ENCODE data around the gene MCM3AP.
A peak's percentile ranks its signal among the peaks of the same experiment; 100 is the strongest.

MCM3AP gene

GRCh38 chr21:46285206-46285661 is at the start of gene MCM3AP:
Gene MCM3AP, minus strand, starts transcription at chr21:46285611. Its CDS starts 325 bp downstream, at chr21:46285286.
- DNase-seq, result no peak

GRCh38 chr21:46334351-46335140 is 49.1 kb upstream of the MCM3AP start:
- DNase-seq, result no peak

- DNase-seq, result no peak
Observed at GRCh38 chr21:46329796-46330195, 44.4 kb upstream of the MCM3AP start.

GRCh38 chr21:46328151-46328550 is 42.7 kb upstream of the MCM3AP start:
- DNase-seq, result no peak

- DNase-seq, result no peak
Observed at GRCh38 chr21:46327711-46328110, 42.3 kb upstream of the MCM3AP start.

GRCh38 chr21:46326110-46326703 is 40.8 kb upstream of the MCM3AP start:
- DNase-seq, result peak in 1 of 2 experiments; percentile 31

GRCh38 chr21:46325073-46325912 is 39.9 kb upstream of the MCM3AP start:
- DNase-seq, result peak; percentile 30 to 45

GRCh38 chr21:46324390-46325072 is 39.1 kb upstream of the MCM3AP start:
- DNase-seq, result peak; percentile 75 to 80

GRCh38 chr21:46323710-46324389 is 38.4 kb upstream of the MCM3AP start, which contains the start of the genes C21orf58 and PCNT:
Gene C21orf58, minus strand, starts transcription at chr21:46323870. Its CDS starts 1,132 bp downstream, at chr21:46322738.
Gene PCNT, plus strand, starts transcription at chr21:46324156. Its CDS starts 73 bp downstream, at chr21:46324229.
- peak; percentile 94 to 95 for DNase-seq

GRCh38 chr21:46323227-46323709 is 37.9 kb upstream of the MCM3AP start:
- no peak for DNase-seq

- DNase-seq, result peak in 1 of 2 experiments; percentile 11
Observed at GRCh38 chr21:46322351-46323226, 37.2 kb upstream of the MCM3AP start.

GRCh38 chr21:46320331-46320801 is 35.0 kb upstream of the MCM3AP start:
- DNase-seq, result no peak

- DNase-seq, result no peak
Observed at GRCh38 chr21:46319186-46319585, 33.8 kb upstream of the MCM3AP start.

- DNase-seq, result no peak
Observed at GRCh38 chr21:46318464-46318845, 33.0 kb upstream of the MCM3AP start.

- DNase-seq, result peak; percentile 71 to 89
Observed at GRCh38 chr21:46317710-46318463, 32.5 kb upstream of the MCM3AP start.

GRCh38 chr21:46316708-46317324 is 31.4 kb upstream of the MCM3AP start:
- DNase-seq, result no peak

GRCh38 chr21:46314441-46315020 is 29.1 kb upstream of the MCM3AP start:
- no peak for DNase-seq

GRCh38 chr21:46312949-46313348 is 27.5 kb upstream of the MCM3AP start:
- DNase-seq, result no peak

- DNase-seq, result no peak
Observed at GRCh38 chr21:46311568-46311967, 26.2 kb upstream of the MCM3AP start.

All from NCI-H2081 (cell line).